Gastrocnemius medialis (tissue), 4 donors: Measurements from ENCODE around the gene OTX2. TPM values are rescaled to one million over a fixed set of nuclear protein-coding genes. Genes with fewer than 3 reads are reported as not detected.

Experiments
- ATAC-seq, 2 donors: fragments of 150-250 bp; one replicate each; pipeline ENCODE4 v1.9.1; 2016
- DNase-seq, 2 donors: peaks; one replicate each; pipeline ENCODE4 v3.0.0-alpha.2; 2019
- H3K27ac ChIP-seq, 4 donors: fragments of 200-600 bp; sonication (generic); 1 replicate in 1 of 4; 2 replicates in 3 of 4; pipeline ENCODE4 v1.5.1; 2016 to 2018; ENCODE audit warnings: mild to moderate bottlenecking in 2 of 4, moderate library complexity in 1 of 4
- H3K27me3 ChIP-seq, 3 donors: fragments of 200-600 bp; sonication (generic) in 2 of 3; 1 replicate in 1 of 3; 2 replicates in 2 of 3; pipeline versions ENCODE4 v1.5.1 to v1.6.0; 2016 to 2019; ENCODE audit warnings: mild to moderate bottlenecking in 1 of 3, moderate library complexity in 1 of 3
- H3K36me3 ChIP-seq, 2 donors: fragments of 200-600 bp; sonication (generic) in 1 of 2; one replicate each; pipeline ENCODE4 v1.5.1; 2017 to 2018
- H3K4me1 ChIP-seq, 2 donors: fragments of 200-600 bp; sonication (generic) in 1 of 2; one replicate each; pipeline ENCODE4 v1.5.1; 2016 to 2017; ENCODE audit warnings: mild to moderate bottlenecking in 2 of 2
- H3K4me3 ChIP-seq, 4 donors: fragments of 200-600 bp; sonication (generic) in 3 of 4; 1 replicate in 1 of 4; 2 replicates in 3 of 4; pipeline ENCODE4 v1.5.1; 2016 to 2019; ENCODE audit warnings: mild to moderate bottlenecking in 2 of 4
- H3K9me3 ChIP-seq, 3 donors: fragments of 200-600 bp; sonication (generic) in 2 of 3; 1 replicate in 1 of 3; 2 replicates in 2 of 3; pipeline ENCODE4 v1.5.1; 2016 to 2019
- POLR2A ChIP-seq, 2 donors: fragments of 450-650 bp; IDR thresholded peaks; one replicate each; pipeline ENCODE4 v1.6.1; 2017; ENCODE audit warnings: antibody characterized with exemption in 2 of 2, mild to moderate bottlenecking in 2 of 2, moderate library complexity in 2 of 2
- in situ Hi-C, 4 donors: fragments of 200-750 bp; cut with MboI; loops; one replicate each; pipeline versions ENCODE4 v1.15.0 to v1.8.0; 2017; ENCODE audit warnings: low sequenced_read_pairs in 4 of 4
- intact Hi-C: fragments of 100-400 bp; cut with DNase I; formaldehyde crosslinking; loops from one replicate; pipeline ENCODE4 v1.15.1; 2023; ENCODE audit warnings: low total_unique reads
- total RNA-seq, 4 donors: library from RNA; depleted of rRNA; stranded (reverse); fragments of >200 nt; gene quantifications; one replicate each; pipeline versions ENCODE4 v1.1.0 to v1.2.3, GENCODE V29; 2016
- TF ChIP-seq, protein P1 (sequence below), 5 experiments: fragments of 450-650 bp in 3 of 5; fragments of 200-600 bp in 2 of 5; sonication (generic) in 2 of 5; IDR thresholded peaks in 4 of 5; conservative IDR thresholded peaks in 1 of 5; 1 replicate in 4 of 5; 2 replicates in 1 of 5; pipeline ENCODE4 v1.5.1; 2016 to 2019; ENCODE audit warnings: antibody characterized with exemption in 5 of 5, mild to moderate bottlenecking in 3 of 5, moderate library complexity in 3 of 5

The OTX2 gene
- total RNA-seq, 4 donors from 2014 or later = not detected

DNA sequence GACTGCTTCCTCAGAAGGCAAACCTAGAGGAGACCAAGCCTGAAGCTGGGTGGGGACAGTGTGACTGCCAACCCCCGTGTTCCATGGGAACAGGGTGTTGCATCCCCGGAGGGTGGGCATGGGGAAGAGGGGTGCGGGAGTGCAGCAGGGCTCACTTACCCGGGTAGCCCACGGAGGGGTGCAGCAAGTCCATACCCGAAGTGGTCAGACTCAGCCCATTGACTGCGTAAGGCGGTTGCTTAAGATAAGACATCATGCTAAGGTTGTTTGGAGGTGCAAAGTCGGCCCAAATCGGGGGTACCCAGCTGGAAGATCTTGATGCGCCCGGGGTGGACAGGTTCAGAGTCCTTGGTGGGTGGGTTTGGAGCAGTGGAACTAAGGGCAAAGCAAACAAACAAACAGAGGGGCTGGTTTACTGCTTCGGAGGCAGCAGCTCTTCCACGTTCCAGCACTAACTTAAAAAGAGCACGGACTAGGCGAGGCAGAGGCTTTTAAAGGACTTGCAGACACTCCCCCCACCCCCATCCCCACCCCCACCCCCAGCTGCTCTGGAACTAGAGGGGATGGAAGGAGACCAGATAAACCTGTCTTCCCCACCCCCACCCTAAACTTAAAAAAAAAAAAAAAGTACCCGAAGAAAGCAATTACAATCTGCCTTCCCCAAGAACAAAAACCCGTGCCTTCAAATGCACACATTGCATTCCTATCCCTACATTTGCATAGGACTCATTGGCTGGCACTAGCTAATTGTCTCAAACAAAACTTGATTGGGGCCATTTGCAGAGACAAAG, 4.9 kb downstream of the OTX2 start:
- no peak for ATAC-seq
- DNase-seq = no peak
- peaks cover 14 to 16% of the 10 kb centered on the region in 2 donors for H3K4me1 ChIP-seq
- in situ Hi-C loops (no loop called here), intact Hi-C loops (no loop called here)
- no peak for TF ChIP-seq POLR2A (IDR thresholded peaks at IDR 0.05)
- TF ChIP-seq, protein P1, sequence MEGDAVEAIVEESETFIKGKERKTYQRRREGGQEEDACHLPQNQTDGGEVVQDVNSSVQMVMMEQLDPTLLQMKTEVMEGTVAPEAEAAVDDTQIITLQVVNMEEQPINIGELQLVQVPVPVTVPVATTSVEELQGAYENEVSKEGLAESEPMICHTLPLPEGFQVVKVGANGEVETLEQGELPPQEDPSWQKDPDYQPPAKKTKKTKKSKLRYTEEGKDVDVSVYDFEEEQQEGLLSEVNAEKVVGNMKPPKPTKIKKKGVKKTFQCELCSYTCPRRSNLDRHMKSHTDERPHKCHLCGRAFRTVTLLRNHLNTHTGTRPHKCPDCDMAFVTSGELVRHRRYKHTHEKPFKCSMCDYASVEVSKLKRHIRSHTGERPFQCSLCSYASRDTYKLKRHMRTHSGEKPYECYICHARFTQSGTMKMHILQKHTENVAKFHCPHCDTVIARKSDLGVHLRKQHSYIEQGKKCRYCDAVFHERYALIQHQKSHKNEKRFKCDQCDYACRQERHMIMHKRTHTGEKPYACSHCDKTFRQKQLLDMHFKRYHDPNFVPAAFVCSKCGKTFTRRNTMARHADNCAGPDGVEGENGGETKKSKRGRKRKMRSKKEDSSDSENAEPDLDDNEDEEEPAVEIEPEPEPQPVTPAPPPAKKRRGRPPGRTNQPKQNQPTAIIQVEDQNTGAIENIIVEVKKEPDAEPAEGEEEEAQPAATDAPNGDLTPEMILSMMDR (IDR thresholded peaks at IDR 0.05 in 4 of 5, conservative IDR thresholded peaks at IDR 0.05 in 1 of 5) = no peak
- no peak overlapping the region for H3K4me3 ChIP-seq
- H3K36me3 ChIP-seq = no peaks in the 10 kb centered on the region
- no peak overlapping the region for H3K27ac ChIP-seq
- H3K27me3 ChIP-seq = peaks cover 92 to 96% (median 93%) of the 10 kb centered on the region in 3 donors
- H3K9me3 ChIP-seq = no peaks in the 10 kb centered on the region

DNA sequence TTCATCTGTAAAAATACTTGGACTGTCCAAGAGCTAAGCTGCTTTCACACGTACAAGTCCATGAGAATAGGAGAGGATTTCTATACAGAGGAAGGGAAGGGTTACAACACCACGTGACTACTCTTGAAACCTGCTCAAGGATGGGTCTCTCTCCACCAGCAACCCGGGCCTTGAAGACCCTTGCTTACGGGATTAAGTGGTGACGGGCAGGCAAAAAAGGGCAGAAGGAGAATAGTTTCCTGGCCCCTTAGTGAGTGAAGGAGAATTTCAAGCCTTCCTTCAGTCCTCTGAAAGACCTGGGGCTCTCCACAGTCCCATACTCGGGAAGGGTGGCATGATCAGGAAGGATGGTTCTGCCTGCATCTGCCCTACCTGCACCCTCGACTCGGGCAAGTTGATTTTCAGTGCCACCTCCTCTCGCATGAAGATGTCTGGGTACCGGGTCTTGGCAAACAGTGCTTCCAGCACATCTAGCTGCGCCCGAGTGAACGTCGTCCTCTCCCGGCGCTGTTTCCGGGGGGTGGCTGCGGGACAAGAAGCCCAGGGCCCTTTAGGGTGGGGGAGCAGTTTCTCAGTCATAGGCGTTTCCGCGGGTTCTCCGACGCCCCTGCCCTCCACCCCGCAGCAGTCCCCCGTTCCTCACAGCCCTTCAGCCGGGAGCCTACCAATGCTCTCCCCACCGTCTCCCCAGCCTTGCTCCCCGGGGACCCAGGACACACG, 6.3 kb downstream of the OTX2 start:
- no peaks in the 10 kb centered on the region for H3K36me3 ChIP-seq
- in situ Hi-C loops (no loop called here), intact Hi-C loops (no loop called here)
- DNase-seq (no peak), ATAC-seq (no peak)
- H3K4me1 ChIP-seq = peaks cover 8 to 14% of the 10 kb centered on the region in 2 donors
- no peaks in the 10 kb centered on the region for H3K9me3 ChIP-seq
- H3K4me3 ChIP-seq = no peak overlapping the region
- TF ChIP-seq, protein P1 (IDR thresholded peaks at IDR 0.05 in 4 of 5, conservative IDR thresholded peaks at IDR 0.05 in 1 of 5) = no peak
- no peak for TF ChIP-seq POLR2A (IDR thresholded peaks at IDR 0.05)
- H3K27me3 ChIP-seq = peaks cover 92 to 96% (median 93%) of the 10 kb centered on the region in 3 donors
- H3K27ac ChIP-seq = no peak overlapping the region

DNA sequence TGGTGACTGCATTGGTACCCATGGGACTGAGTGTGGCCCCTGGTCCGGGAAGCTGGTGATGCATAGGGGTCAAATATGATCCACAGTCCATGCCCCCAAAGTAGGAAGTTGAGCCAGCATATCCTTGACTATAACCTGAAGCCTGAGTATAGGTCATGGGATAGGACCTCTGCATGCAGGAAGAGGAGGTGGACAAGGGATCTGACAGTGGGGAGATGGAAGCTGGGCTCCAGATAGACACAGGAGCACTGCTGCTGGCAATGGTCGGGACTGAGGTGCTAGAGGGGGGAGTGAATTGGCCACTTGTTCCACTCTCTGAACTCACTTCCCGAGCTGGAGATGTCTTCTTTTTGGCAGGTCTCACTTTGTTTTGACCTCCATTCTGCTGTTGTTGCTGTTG, 8.4 kb downstream of the OTX2 start:
- intact Hi-C loops (no loop called here), in situ Hi-C loops (no loop called here)
- Histone ChIP-seq H3K27me3 (peaks cover 92 to 98% (median 93%) of the 10 kb centered on the region in 3 donors), H3K4me1 (no peaks in the 10 kb centered on the region), H3K4me3 (no peak overlapping the region), H3K27ac (no peak overlapping the region), H3K36me3 (no peaks in the 10 kb centered on the region), H3K9me3 (no peaks in the 10 kb centered on the region)
- no peak for ATAC-seq
- TF ChIP-seq, protein P1 (IDR thresholded peaks at IDR 0.05 in 4 of 5, conservative IDR thresholded peaks at IDR 0.05 in 1 of 5) = no peak
- no peak for TF ChIP-seq POLR2A (IDR thresholded peaks at IDR 0.05)
- DNase-seq = no peak

DNA sequence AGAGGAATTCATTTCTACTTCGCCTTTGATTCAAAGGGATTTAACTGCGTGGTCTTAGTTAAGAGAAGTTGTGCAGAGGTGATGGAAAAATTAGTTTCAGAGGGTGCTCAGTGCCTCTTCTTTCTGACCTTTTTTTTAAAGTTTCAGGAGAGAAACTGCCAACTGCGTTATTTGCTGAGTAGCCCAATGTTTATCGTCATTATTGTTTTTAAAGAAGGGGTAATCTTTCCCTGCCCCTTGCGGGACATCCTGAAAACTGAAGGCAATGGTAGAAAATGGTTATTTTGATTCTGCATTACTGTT, 11.0 kb downstream of the OTX2 start:
- TF ChIP-seq, protein P1 (IDR thresholded peaks at IDR 0.05 in 4 of 5, conservative IDR thresholded peaks at IDR 0.05 in 1 of 5) = no peak
- no peak for TF ChIP-seq POLR2A (IDR thresholded peaks at IDR 0.05)
- ATAC-seq (no peak), DNase-seq (no peak)
- in situ Hi-C loops (no loop called here), intact Hi-C loops (no loop called here)
- Histone ChIP-seq H3K4me3 (no peak overlapping the region), H3K9me3 (no peaks in the 10 kb centered on the region), H3K27ac (no peak overlapping the region), H3K4me1 (no peaks in the 10 kb centered on the region), H3K36me3 (no peaks in the 10 kb centered on the region), H3K27me3 (peaks cover 92 to 99% (median 95%) of the 10 kb centered on the region in 3 donors)
